Prostate gland (tissue), 2 donors: ENCODE results near the gene HDAC1. TPM values are rescaled to one million over a fixed set of nuclear protein-coding genes. Genes with fewer than 3 reads are reported as not detected.

Experiments
- DNase-seq: peaks from one replicate; pipeline ENCODE4 v3.0.0-alpha.2; 2019; ENCODE audit warnings: low spot score
- H3K27ac ChIP-seq, 2 donors: fragments of 200-600 bp; sonication (generic); 2 replicates each; pipeline ENCODE4 v1.5.1; 2017 to 2019
- H3K27me3 ChIP-seq: fragments of 200-600 bp; sonication (generic); replicated peaks from 2 replicates; pipeline ENCODE4 v1.5.1; 2019; ENCODE audit not compliant: insufficient read depth
- H3K36me3 ChIP-seq, 2 donors: fragments of 200-600 bp; sonication (generic); 1 replicate in 1 of 2; 2 replicates in 1 of 2; pipeline versions ENCODE4 v1.5.1 to v1.8.1; 2017 to 2019
- H3K4me1 ChIP-seq: fragments of 200-600 bp; sonication (generic); replicated peaks from 2 replicates; pipeline ENCODE4 v1.5.1; 2019
- H3K4me3 ChIP-seq, 2 donors: fragments of 200-600 bp; sonication (generic); 2 replicates each; pipeline ENCODE4 v1.5.1; 2017 to 2019
- H3K9me3 ChIP-seq: fragments of 200-600 bp; sonication (generic); 2 replicates; pipeline ENCODE4 v1.5.1; 2017
- CTCF ChIP-seq, 4 experiments: fragments of 200-600 bp in 2 of 4; fragments of 450-650 bp in 2 of 4; sonication (generic) in 2 of 4; IDR thresholded peaks; 1 replicate in 3 of 4; 2 replicates in 1 of 4; pipeline ENCODE4 v1.5.1; 2016 to 2019; ENCODE audit warnings: antibody characterized with exemption in 4 of 4, mild to moderate bottlenecking in 2 of 4, moderate library complexity in 2 of 4
- POLR2A ChIP-seq: fragments of 450-650 bp; IDR thresholded peaks from one replicate; pipeline ENCODE4 v1.6.1; 2016; ENCODE audit warnings: antibody characterized with exemption, mild to moderate bottlenecking
- POLR2AphosphoS5 ChIP-seq: sonication (generic); formaldehyde crosslinking; IDR thresholded peaks from one replicate; pipeline ENCODE4 v1.6.1; 2017; ENCODE audit warnings: antibody characterized with exemption
- WGBS: methylation state at CpG from one replicate; pipeline ENCODE4 v1.1.5; 2018; 5-methylcytosine and 5-hydroxymethylcytosine counted together
- intact Hi-C: fragments of 100-400 bp; cut with DNase I; formaldehyde crosslinking; loops from one replicate; pipeline ENCODE4 v1.14.2; 2022
- total RNA-seq, 2 donors: library from RNA; depleted of rRNA; stranded (reverse); fragments of >200 nt; gene quantifications; one replicate each; pipeline ENCODE4 v1.1.0, GENCODE V29; 2016

HDAC1 gene
- total RNA-seq, 2 donors from 2014 or later, result 85.8 to 98.0 TPM

- Histone ChIP-seq H3K27ac (peak overlapping the region; percentile 58 to 63), H3K36me3 (peaks cover 3 to 14% of the 10 kb centered on the region in 2 donors), H3K4me3 (no peak overlapping the region), H3K9me3 (no peaks in the 10 kb centered on the region), H3K27me3 (no peaks in the 10 kb centered on the region), H3K4me1 (peaks cover 6% of the 10 kb centered on the region)
- 46% methylated on average over 3 of the region's 3 CpGs for WGBS
- TF ChIP-seq POLR2A (no peak), POLR2AphosphoS5 (no peak), CTCF (IDR thresholded peaks at IDR 0.05) (no peak)
- DNase-seq, result peak; percentile 48
- intact Hi-C loops, result no loop called here
Measured at GRCh38 chr1:32332290-32333079, 40.6 kb downstream of the HDAC1 start.

GRCh38 chr1:32333251-32333963 lies 41.5 kb downstream of the HDAC1 start:
- Histone ChIP-seq H3K27me3 (no peaks in the 10 kb centered on the region), H3K27ac (peak overlapping the region; percentile 58 to 63), H3K9me3 (no peaks in the 10 kb centered on the region), H3K4me3 (no peak overlapping the region), H3K36me3 (peaks cover 0 to 13% of the 10 kb centered on the region in 2 donors), H3K4me1 (peaks cover 6% of the 10 kb centered on the region)
- intact Hi-C loops, result no loop called here
- WGBS, result 51% methylated on average over 3 of the region's 3 CpGs
- TF ChIP-seq POLR2A (no peak), CTCF (IDR thresholded peaks at IDR 0.05) (peak in 1 of 4 experiments; percentile 7)
- DNase-seq, result no peak

GRCh38 chr1:32334274-32334861 lies 42.5 kb downstream of the HDAC1 start:
- WGBS, result 36% methylated on average over 9 of the region's 9 CpGs
- no peak for TF ChIP-seq POLR2AphosphoS5
- TF ChIP-seq POLR2A, result no peak
- no peak for TF ChIP-seq CTCF (IDR thresholded peaks at IDR 0.05)
- Histone ChIP-seq H3K36me3 (peaks cover 0 to 13% of the 10 kb centered on the region in 2 donors), H3K9me3 (no peaks in the 10 kb centered on the region), H3K27ac (peak overlapping the region; percentile 75 to 82), H3K4me1 (peaks cover 6% of the 10 kb centered on the region), H3K27me3 (no peaks in the 10 kb centered on the region), H3K4me3 (peak overlapping the region; percentile 78 to 79)
- intact Hi-C loops, result no loop called here
- no peak for DNase-seq

- peak overlapping the region; percentile 75 to 82 for H3K27ac ChIP-seq
- peak overlapping the region; percentile 78 to 79 for H3K4me3 ChIP-seq
- DNase-seq, result no peak
- H3K27me3 ChIP-seq, result no peaks in the 10 kb centered on the region
- H3K4me1 ChIP-seq, result peaks cover 6% of the 10 kb centered on the region
- peaks cover 0 to 13% of the 10 kb centered on the region in 2 donors for H3K36me3 ChIP-seq
- intact Hi-C loops, result no loop called here
- WGBS, result 4% methylated on average over 46 of the region's 46 CpGs
- TF ChIP-seq POLR2A, result no peak
- TF ChIP-seq POLR2AphosphoS5, result no peak
- peak; percentile 64 to 77 (median 72) for TF ChIP-seq CTCF (IDR thresholded peaks at IDR 0.05)
- H3K9me3 ChIP-seq, result no peaks in the 10 kb centered on the region
Measured at GRCh38 chr1:32334864-32335534, 43.1 kb downstream of the HDAC1 start.
